Kidney (tissue), 14 donors: Measurements from ENCODE around the gene ATP5PO. TPM values are rescaled to one million over a fixed set of nuclear protein-coding genes. Genes with fewer than 3 reads are reported as not detected.
"Not testable (repeated sequence)": the region's sequence is repeated elsewhere in the genome, so short reads cannot be mapped to it uniquely, and the experiment has no call there.

ENCODE experiments used
- DNase-seq, 5 donors: peaks; one replicate each; pipeline ENCODE4 v3.0.0-alpha.2; 2013 to 2020
- FAIRE-seq: peaks from 2 replicates; lab custom pipeline; 2012; peaks lifted over from hg19 to GRCh38; lab: Jason Lieb, UNC
- H3K27ac ChIP-seq, 2 donors: one replicate each; pipeline ENCODE4 v1.7.0; 2013; ENCODE audit warnings: low read depth in 2 of 2, low read length in 2 of 2, inconsistent platforms in 1 of 2
- H3K27me3 ChIP-seq: one replicate; pipeline ENCODE4 v1.7.1; 2013; ENCODE audit warnings: low read length, inconsistent platforms; ENCODE audit not compliant: control insufficient read depth, insufficient read depth
- H3K36me3 ChIP-seq, 3 donors: one replicate each; pipeline versions ENCODE4 v1.7.0 to v1.7.1; 2013; ENCODE audit warnings: low read length in 3 of 3, control low read depth in 1 of 3, inconsistent platforms in 1 of 3; ENCODE audit not compliant: insufficient read depth in 3 of 3, control insufficient read depth in 2 of 3
- H3K4me1 ChIP-seq, 3 donors: one replicate each; pipeline versions ENCODE4 v1.7.0 to v1.7.1; 2013; ENCODE audit warnings: low read length in 3 of 3, inconsistent platforms in 1 of 3, low read depth in 1 of 3; ENCODE audit not compliant: control insufficient read depth in 2 of 3, insufficient read depth in 2 of 3
- H3K4me3 ChIP-seq, 3 donors: one replicate each; pipeline versions ENCODE4 v1.7.0 to v1.8.1; 2013; ENCODE audit warnings: low read length in 3 of 3, control low read depth in 1 of 3, inconsistent platforms in 1 of 3
- H3K9ac ChIP-seq, 3 donors: one replicate each; pipeline versions ENCODE4 v1.7.0 to v1.7.1; 2013; ENCODE audit warnings: low read length in 3 of 3, control low read depth in 1 of 3, inconsistent platforms in 1 of 3
- H3K9me3 ChIP-seq, 3 donors: one replicate each; pipeline versions ENCODE4 v1.7.0 to v1.7.1; 2013; ENCODE audit warnings: low read length in 3 of 3, control low read depth in 1 of 3, inconsistent platforms in 1 of 3; ENCODE audit not compliant: control insufficient read depth in 2 of 3, insufficient read depth in 1 of 3
- CTCF ChIP-seq: IDR thresholded peaks from 3 replicates; pipeline ENCODE4 v1.5.1; 2012; ENCODE audit warnings: mild to moderate bottlenecking, moderate library complexity, borderline replicate concordance; ENCODE audit not compliant: insufficient read depth; ENCODE audit errors: extremely low read depth
- intact Hi-C: fragments of 100-400 bp; cut with DNase I; formaldehyde crosslinking; loops from one replicate; pipeline ENCODE4 v1.11.1; 2022
- polyA plus RNA-seq: library from polyadenylated mRNA; stranded (reverse); fragments of 350-450 nt; fragmentation: Illumina TruSeq; extraction: RNeasy Lipid Tissue Mini Kit (QIAGEN cat#74804); gene quantifications from one replicate; pipeline ENCODE4 v1.2.3, GENCODE V29; 2014; ENCODE audit warnings: low read depth, low replicate concordance; ENCODE audit not compliant: insufficient read depth
- total RNA-seq: library from RNA; stranded (reverse); fragmentation: NEBNext Ultra II Directional; extraction: Animal tissue kit (Norgen Biotek cat#: 25700); gene quantifications from one replicate; pipeline ENCODE4 v1.2.1, GENCODE V29; 2021
- donor health status: control.
- donor health status: control.
- donor health status: control.
- donor health status: control.
- donor health status: control.
- donor health status: DM: yes; HTN: yes; CAD: no.
- donor health status: Normal renal cell carcinoma (clear cell type).

The ATP5PO gene
- total and polyA plus RNA-seq, 2 donors from 2014 or later = 165 to 693 TPM

- Histone ChIP-seq H3K27me3 (no peaks in the 10 kb centered on the region), H3K4me3 (no peak overlapping the region), H3K9me3 (no peaks in the 10 kb centered on the region), H3K4me1 (no peaks in the 10 kb centered on the region), H3K36me3 (no peaks in the 10 kb centered on the region), H3K9ac (no peak overlapping the region), H3K27ac (no peak overlapping the region)
- FAIRE-seq (no peak), DNase-seq (peak in 1 of 5 donors; percentile 5)
- intact Hi-C loops = no loop called here
- no peak for TF ChIP-seq CTCF
Measured at GRCh38 chr21:33865996-33866575, 49.5 kb downstream of the ATP5PO start.

GRCh38 chr21:33865176-33865575 lies 50.4 kb downstream of the ATP5PO start:
- no peak for FAIRE-seq
- Histone ChIP-seq H3K36me3 (no peaks in the 10 kb centered on the region), H3K9me3 (no peaks in the 10 kb centered on the region), H3K4me3 (no peak overlapping the region), H3K4me1 (no peaks in the 10 kb centered on the region), H3K27ac (no peak overlapping the region), H3K27me3 (no peaks in the 10 kb centered on the region), H3K9ac (no peak overlapping the region)
- no peak for TF ChIP-seq CTCF
- peak in 1 of 5 donors; percentile 34 for DNase-seq
- intact Hi-C loops = no loop called here

- H3K9me3 ChIP-seq = no peaks in the 10 kb centered on the region
- no peaks in the 10 kb centered on the region for H3K4me1 ChIP-seq
- TF ChIP-seq CTCF = no peak
- no peaks in the 10 kb centered on the region for H3K27me3 ChIP-seq
- H3K4me3 ChIP-seq = no peak overlapping the region
- no peak overlapping the region for H3K9ac ChIP-seq
- intact Hi-C loops = no loop called here
- no peak overlapping the region for H3K27ac ChIP-seq
- no peaks in the 10 kb centered on the region for H3K36me3 ChIP-seq
- FAIRE-seq = no peak
- DNase-seq = no peak
Measured at GRCh38 chr21:33864150-33864549, 51.5 kb downstream of the ATP5PO start.

GRCh38 chr21:33863191-33863590 lies 52.4 kb downstream of the ATP5PO start:
- H3K9ac ChIP-seq, H3K36me3 ChIP-seq, intact Hi-C loops, H3K4me3 ChIP-seq, FAIRE-seq, H3K27me3 ChIP-seq, H3K27ac ChIP-seq, H3K9me3 ChIP-seq, H3K4me1 ChIP-seq: not testable (repeated sequence)
- peak in 1 of 5 donors; percentile 17 for DNase-seq
